Mesothelial cell of epicardium (in vitro differentiated cells): ENCODE measurements around the gene MAOA. TPM values are rescaled to one million over a fixed set of nuclear protein-coding genes. Genes with fewer than 3 reads are reported as not detected.

ENCODE experiments used
- DNase-seq, 2 experiments: peaks; one replicate each; pipeline ENCODE4 v3.0.0; 2021; ENCODE audit warnings: low spot score in 2 of 2; ENCODE audit not compliant: unreplicated experiment in 2 of 2
- H3K27ac Mint-ChIP-seq: 2 replicates; pipeline ENCODE4 v1.8.0; 2021; ENCODE audit warnings: mixed read lengths
- H3K27me3 Mint-ChIP-seq: 2 replicates; pipeline ENCODE4 v1.8.0; 2021; ENCODE audit warnings: low read depth, mixed read lengths
- H3K36me3 Mint-ChIP-seq: 2 replicates; pipeline ENCODE4 v1.8.0; 2021; ENCODE audit warnings: mixed read lengths
- H3K4me1 Mint-ChIP-seq: 2 replicates; pipeline ENCODE4 v1.8.0; 2021; ENCODE audit warnings: mixed read lengths
- H3K4me3 Mint-ChIP-seq: 2 replicates; pipeline ENCODE4 v1.8.0; 2021; ENCODE audit warnings: mild to moderate bottlenecking, moderate library complexity, mixed read lengths
- H3K9me3 Mint-ChIP-seq: 2 replicates; pipeline ENCODE4 v1.8.0; 2021; ENCODE audit warnings: mixed read lengths
- total RNA-seq: library from RNA; stranded (reverse); gene quantifications from 3 replicates; pipeline ENCODE4 v1.2.1, GENCODE V29; 2021
- TF ChIP-seq, protein P1 (sequence below): fragments of 200-600 bp; sonication (generic); IDR thresholded peaks from one replicate; pipeline ENCODE4 v1.5.0; 2021; ENCODE audit warnings: antibody characterized with exemption; ENCODE audit not compliant: unreplicated experiment

MAOA gene
- total RNA-seq, 1 donor from 2014 or later: 0.63 TPM

DNA sequence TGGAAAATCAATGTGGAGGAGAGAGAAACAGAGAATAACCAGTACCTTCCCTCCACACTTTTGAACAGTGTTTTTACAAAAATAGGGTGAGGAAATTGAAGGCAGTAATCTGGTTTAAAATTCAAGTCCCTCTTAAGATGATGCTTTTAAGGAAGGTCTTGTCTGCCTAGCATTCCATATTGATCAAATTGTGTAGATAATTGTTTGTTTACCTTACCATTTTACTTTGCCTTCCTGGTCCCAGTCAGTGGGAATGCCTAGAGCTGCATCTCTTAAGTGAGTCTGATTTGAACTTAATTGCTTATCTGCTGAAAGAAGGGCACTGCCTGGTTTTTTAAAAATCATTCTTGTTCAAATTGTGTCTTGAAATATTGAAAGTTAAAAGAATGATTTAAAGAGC, 14.4 kb upstream of the MAOA start:
- TF ChIP-seq, protein P1, sequence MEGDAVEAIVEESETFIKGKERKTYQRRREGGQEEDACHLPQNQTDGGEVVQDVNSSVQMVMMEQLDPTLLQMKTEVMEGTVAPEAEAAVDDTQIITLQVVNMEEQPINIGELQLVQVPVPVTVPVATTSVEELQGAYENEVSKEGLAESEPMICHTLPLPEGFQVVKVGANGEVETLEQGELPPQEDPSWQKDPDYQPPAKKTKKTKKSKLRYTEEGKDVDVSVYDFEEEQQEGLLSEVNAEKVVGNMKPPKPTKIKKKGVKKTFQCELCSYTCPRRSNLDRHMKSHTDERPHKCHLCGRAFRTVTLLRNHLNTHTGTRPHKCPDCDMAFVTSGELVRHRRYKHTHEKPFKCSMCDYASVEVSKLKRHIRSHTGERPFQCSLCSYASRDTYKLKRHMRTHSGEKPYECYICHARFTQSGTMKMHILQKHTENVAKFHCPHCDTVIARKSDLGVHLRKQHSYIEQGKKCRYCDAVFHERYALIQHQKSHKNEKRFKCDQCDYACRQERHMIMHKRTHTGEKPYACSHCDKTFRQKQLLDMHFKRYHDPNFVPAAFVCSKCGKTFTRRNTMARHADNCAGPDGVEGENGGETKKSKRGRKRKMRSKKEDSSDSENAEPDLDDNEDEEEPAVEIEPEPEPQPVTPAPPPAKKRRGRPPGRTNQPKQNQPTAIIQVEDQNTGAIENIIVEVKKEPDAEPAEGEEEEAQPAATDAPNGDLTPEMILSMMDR: no peak
- Mint-ChIP-seq H3K4me3 (no peak overlapping the region), H3K36me3 (no peaks in the 10 kb centered on the region), H3K27me3 (no peaks in the 10 kb centered on the region), H3K9me3 (peaks cover 15% of the 10 kb centered on the region), H3K27ac (no peak overlapping the region), H3K4me1 (peaks cover 8% of the 10 kb centered on the region)
- no peak for DNase-seq

DNA sequence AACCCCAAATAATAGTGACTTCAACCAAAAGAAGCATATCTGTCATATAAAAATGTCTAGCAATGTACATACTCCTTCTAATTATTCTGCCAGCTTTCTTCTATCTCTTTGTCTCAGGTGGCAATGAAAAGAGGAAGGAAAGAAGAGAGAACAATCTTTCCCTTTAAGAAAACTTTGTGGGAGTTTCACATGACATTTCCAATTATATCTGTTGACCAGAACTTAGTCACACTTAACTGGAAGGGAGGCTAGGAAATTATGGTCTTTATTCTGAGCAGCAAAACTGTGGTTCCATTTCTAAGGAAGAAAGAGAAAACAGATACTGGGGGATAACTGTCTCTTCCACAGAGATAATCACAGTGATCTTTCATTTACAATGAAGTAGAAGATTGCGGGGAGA, 12.9 kb upstream of the MAOA start:
- no peak overlapping the region for H3K27ac Mint-ChIP-seq

DNA sequence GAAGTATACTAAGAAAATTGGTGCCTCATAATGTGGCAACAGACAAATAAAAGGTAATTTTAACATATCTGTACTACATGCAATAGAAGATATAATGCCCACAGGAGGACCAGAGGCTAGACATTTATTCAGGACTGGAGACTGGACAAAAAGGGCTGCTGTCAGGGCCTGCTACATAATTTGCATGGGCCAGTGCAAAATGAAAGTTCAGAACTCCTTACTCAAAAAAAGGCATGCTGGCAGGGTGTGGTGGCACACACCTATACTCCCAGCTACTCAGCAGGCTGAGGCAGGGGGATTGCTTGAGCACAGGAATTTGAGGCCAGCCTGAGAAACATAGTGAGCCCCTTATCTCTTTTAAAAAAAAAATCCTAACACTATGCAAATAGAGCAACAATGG, 12.4 kb upstream of the MAOA start:
- DNase-seq: no peak
- Mint-ChIP-seq H3K27me3 (no peaks in the 10 kb centered on the region), H3K4me1 (peaks cover 8% of the 10 kb centered on the region), H3K27ac (no peak overlapping the region), H3K36me3 (no peaks in the 10 kb centered on the region), H3K4me3 (no peak overlapping the region), H3K9me3 (peaks cover 10% of the 10 kb centered on the region)
- TF ChIP-seq, protein P1: no peak

More for the DNA sequence above, 12.9 kb upstream of the MAOA start:
- TF ChIP-seq, protein P1: no peak
- Mint-ChIP-seq H3K4me1 (peaks cover 8% of the 10 kb centered on the region), H3K9me3 (peaks cover 10% of the 10 kb centered on the region), H3K27me3 (no peaks in the 10 kb centered on the region), H3K36me3 (no peaks in the 10 kb centered on the region), H3K4me3 (no peak overlapping the region)
- no peak for DNase-seq

DNA sequence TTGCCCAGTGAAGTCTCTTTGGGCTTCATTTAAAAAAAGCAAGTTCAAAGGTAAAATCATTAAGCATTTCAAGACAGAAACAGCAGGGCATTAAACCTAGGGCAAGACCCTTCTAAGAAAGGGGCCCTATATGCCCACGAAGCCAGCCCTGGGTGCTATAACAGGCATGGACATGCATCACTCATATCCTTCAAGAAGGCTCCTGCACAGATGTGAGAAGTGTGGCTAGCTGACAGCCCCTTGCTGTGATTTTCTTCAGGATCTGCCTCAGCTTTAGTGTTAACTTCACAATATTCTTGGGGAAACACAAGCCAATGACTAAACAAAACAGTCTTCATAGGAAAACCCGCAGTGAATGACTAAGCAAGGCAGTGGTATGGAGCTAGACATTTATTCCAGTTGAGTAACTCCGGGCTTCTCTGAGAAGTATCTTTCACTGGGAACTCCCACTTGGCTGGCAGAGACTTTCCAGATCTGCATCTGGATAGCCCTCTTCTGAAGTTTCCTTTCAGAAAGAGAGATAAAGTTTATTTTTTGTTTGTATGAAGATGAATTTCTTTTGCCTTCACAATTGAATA, 11.9 kb upstream of the MAOA start:
- Mint-ChIP-seq H3K4me1 (peaks cover 8% of the 10 kb centered on the region), H3K27me3 (no peaks in the 10 kb centered on the region), H3K36me3 (no peaks in the 10 kb centered on the region), H3K9me3 (peaks cover 13% of the 10 kb centered on the region), H3K4me3 (no peak overlapping the region), H3K27ac (no peak overlapping the region)
- TF ChIP-seq, protein P1: no peak
- DNase-seq: no peak

DNA sequence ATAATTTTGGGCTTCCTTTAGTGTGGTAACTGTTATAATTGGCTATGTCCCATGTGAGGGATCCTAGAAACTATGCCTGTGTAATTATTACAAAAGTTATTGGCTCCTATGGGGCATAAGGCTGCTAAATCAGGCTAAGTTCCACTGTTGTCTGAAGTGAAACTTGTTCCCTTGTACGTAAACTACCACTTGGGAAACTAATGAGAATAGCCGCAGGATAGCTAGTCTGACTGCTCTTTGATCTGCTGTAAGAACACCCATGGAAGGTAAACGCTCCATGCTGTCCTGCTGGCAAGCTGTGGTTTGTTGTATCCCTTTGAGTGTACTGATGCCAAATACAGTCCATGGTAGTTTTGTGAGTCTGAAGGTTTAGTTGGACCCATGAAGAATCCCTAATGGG, 9.3 kb upstream of the MAOA start:
- Mint-ChIP-seq H3K27ac (no peak overlapping the region), H3K9me3 (peaks cover 13% of the 10 kb centered on the region), H3K27me3 (no peaks in the 10 kb centered on the region), H3K4me3 (no peak overlapping the region), H3K4me1 (peaks cover 6% of the 10 kb centered on the region), H3K36me3 (no peaks in the 10 kb centered on the region)
- TF ChIP-seq, protein P1: no peak
- no peak for DNase-seq
